Heart right ventricle (tissue), 16 donors: Measurements from ENCODE around the gene TRPV4. TPM values are rescaled to one million over a fixed set of nuclear protein-coding genes. Genes with fewer than 3 reads are reported as not detected.

Source experiments
- ATAC-seq, 8 donors: fragments of 200-7000 bp; cut with Tn5 transposase; one replicate each; pipeline ENCODE4 v1.9.1; 2020; ENCODE audit warnings: mild to moderate bottlenecking in 8 of 8, moderate library complexity in 8 of 8, moderate number of reproducible peaks in 1 of 8
- DNase-seq, 2 donors: peaks; one replicate each; pipeline ENCODE4 v3.0.0-alpha.2; 2020
- H3K27ac ChIP-seq, 10 donors: fragments of 200-600 bp; sonication (generic) in 2 of 10; one replicate each; pipeline versions ENCODE4 v1.5.0 to v1.8.0; 2020 to 2022; ENCODE audit warnings: mild to moderate bottlenecking in 3 of 10
- H3K27me3 ChIP-seq, 7 donors: fragments of 200-600 bp; one replicate each; pipeline ENCODE4 v1.8.0; 2021 to 2022; ENCODE audit warnings: mild to moderate bottlenecking in 2 of 7
- H3K36me3 ChIP-seq, 9 donors: fragments of 200-600 bp; sonication (generic) in 1 of 9; one replicate each; pipeline versions ENCODE4 v1.5.0 to v1.8.0; 2020 to 2022; ENCODE audit warnings: mild to moderate bottlenecking in 2 of 9
- H3K4me1 ChIP-seq, 9 donors: fragments of 200-600 bp; sonication (generic) in 1 of 9; one replicate each; pipeline versions ENCODE4 v1.5.0 to v1.8.0; 2020 to 2022; ENCODE audit warnings: mild to moderate bottlenecking in 4 of 9
- H3K4me3 ChIP-seq, 10 donors: fragments of 200-600 bp; sonication (generic) in 2 of 10; one replicate each; pipeline versions ENCODE4 v1.5.0 to v1.8.0; 2020 to 2022; ENCODE audit warnings: mild to moderate bottlenecking in 7 of 10, moderate library complexity in 2 of 10
- H3K9me3 ChIP-seq, 11 donors: fragments of 200-600 bp in 10 of 11; sonication (generic) in 2 of 11; one replicate each; pipeline versions ENCODE4 v1.5.0 to v1.8.0; 2013 to 2022; ENCODE audit warnings: mild to moderate bottlenecking in 2 of 11, control low read depth in 1 of 11, moderate library complexity in 1 of 11
- WGBS, 2 donors: extraction: QIAGEN DNeasy Blood & Tissue Kit; methylation state at CpG; one replicate each; pipeline ENCODE4 v1.1.7; 2013; ENCODE audit warnings: inconsistent platforms in 1 of 2; 5-methylcytosine and 5-hydroxymethylcytosine counted together
- intact Hi-C, 10 donors: fragments of 100-400 bp; cut with DNase I; formaldehyde crosslinking; loops; one replicate each; pipeline versions ENCODE4 v1.11.1 to v1.14.2; 2022
- polyA plus RNA-seq, 2 donors: library from polyadenylated mRNA; stranded (reverse); fragments of 200-250 nt; gene quantifications; one replicate each; pipeline ENCODE4 v1.2.3, GENCODE V29; 2013
- total RNA-seq, 10 donors: library from RNA; stranded (reverse); fragmentation: NEBNext Ultra II Directional in 3 of 10; extraction: Animal tissue kit (Norgen Biotek cat#: 25700) in 3 of 10; gene quantifications; one replicate each; pipeline versions ENCODE4 v1.2.1 to v1.2.4, GENCODE V29; 2021 to 2023
- TF ChIP-seq, protein P1 (sequence below), 9 donors: fragments of 200-600 bp; sonication (generic) in 2 of 9; IDR thresholded peaks; one replicate each; pipeline versions ENCODE4 v1.5.0 to v1.8.0; 2021 to 2022; ENCODE audit warnings: antibody characterized with exemption in 9 of 9, mild to moderate bottlenecking in 5 of 9, moderate library complexity in 1 of 9
- donor health status: Arrhythmogenic right ventricular cardiomyopathy.
- donor health status: ischemic (EF 13 %, LVEDD 7.1; RV severe dilation, severe dysfunction).
- donor health status: healthy with polysubstance abuse.
- donor health status: DM: no; HTN: yes; CAD: no.
- donor health status: DM: no; HTN: no; CAD: no.
- donor health status: ischemic (EF 25% LVEDD 6.9; RV normal size, moderate dysfunction).
- donor health status: ischemic (EF 25% LVEDD 5.7; RV mildly dilated, moderate dysfunction).
- donor health status: healthy.
- donor health status: DM: yes; HTN: yes; CAD: no.
- donor health status: Ischemic cardiomyopathy.
- donor health status: ischemic (EF 35%, LVEDD 5.7; RV mildly dilated, moderate dysfunction).
- donor health status: nonischemic (EF 11% LVEDD 7.7; RV severe dilation, severe dysfunction).
- donor health status: DM: yes; HTN: yes; CAD: no.
- donor health status: PGD.
- donor health status: ischemic (EF 29% LVEDD 5.4; RV normal size, mild dysfunction).
- donor health status: nonischemic (EF 23%, LVEDD 6.1; RV moderate dilation, normal function).

Gene TRPV4
- total and polyA plus RNA-seq, 12 donors = 0.07 to 1.0 (median 0.28) TPM; not detected in 2

DNA sequence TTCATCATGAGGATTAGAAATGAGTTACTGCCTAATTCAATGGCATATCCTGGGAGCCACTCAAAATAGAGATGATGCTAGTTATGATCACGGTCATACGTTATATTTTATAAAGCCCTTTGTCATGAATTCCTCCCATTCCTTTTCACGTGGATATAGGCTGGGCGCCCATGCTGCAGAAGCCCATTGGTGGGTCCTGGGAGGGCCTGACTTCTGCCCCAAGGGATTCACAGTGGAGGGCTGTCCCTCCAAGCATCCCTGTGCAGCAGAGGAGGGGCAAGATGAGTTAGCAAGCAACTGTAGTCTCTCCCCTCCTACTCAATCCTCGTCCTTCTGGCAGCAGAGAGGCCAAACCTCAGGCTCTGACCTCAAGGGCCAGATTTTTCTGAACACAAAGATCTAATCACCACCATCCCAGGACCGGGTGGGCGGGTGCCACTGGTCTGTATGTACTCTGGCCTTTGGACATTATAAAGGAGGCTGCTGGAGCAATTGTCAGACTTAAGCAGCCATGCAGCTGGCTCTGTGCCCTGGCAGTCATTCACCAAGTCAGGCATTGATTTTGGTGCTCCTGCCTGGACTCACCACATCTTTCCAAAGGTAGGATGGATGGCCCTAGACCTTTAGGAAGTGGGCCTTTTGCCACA lies 38.6 kb upstream of the TRPV4 start:
- 76 to 78% methylated on average over 7 of the region's 7 CpGs for WGBS, 2 donors
- H3K4me1 ChIP-seq = peaks cover 0 to 34% (median 11%) of the 10 kb centered on the region in 9 donors
- peaks cover 0 to 14% (median 4%) of the 10 kb centered on the region in 9 donors for H3K36me3 ChIP-seq
- no peaks in the 10 kb centered on the region for H3K9me3 ChIP-seq
- no peak overlapping the region for H3K27ac ChIP-seq
- no peak for DNase-seq
- ATAC-seq = no peak
- TF ChIP-seq, protein P1, sequence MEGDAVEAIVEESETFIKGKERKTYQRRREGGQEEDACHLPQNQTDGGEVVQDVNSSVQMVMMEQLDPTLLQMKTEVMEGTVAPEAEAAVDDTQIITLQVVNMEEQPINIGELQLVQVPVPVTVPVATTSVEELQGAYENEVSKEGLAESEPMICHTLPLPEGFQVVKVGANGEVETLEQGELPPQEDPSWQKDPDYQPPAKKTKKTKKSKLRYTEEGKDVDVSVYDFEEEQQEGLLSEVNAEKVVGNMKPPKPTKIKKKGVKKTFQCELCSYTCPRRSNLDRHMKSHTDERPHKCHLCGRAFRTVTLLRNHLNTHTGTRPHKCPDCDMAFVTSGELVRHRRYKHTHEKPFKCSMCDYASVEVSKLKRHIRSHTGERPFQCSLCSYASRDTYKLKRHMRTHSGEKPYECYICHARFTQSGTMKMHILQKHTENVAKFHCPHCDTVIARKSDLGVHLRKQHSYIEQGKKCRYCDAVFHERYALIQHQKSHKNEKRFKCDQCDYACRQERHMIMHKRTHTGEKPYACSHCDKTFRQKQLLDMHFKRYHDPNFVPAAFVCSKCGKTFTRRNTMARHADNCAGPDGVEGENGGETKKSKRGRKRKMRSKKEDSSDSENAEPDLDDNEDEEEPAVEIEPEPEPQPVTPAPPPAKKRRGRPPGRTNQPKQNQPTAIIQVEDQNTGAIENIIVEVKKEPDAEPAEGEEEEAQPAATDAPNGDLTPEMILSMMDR (IDR thresholded peaks at IDR 0.05) = no peak
- H3K4me3 ChIP-seq = no peak overlapping the region
- intact Hi-C loops = loop anchor here in 1 of 10 donors (10.0 kb wide), 1 partner anchor 277 kb away; no protein-coding TSS in a partner anchor
- no peaks in the 10 kb centered on the region for H3K27me3 ChIP-seq

DNA sequence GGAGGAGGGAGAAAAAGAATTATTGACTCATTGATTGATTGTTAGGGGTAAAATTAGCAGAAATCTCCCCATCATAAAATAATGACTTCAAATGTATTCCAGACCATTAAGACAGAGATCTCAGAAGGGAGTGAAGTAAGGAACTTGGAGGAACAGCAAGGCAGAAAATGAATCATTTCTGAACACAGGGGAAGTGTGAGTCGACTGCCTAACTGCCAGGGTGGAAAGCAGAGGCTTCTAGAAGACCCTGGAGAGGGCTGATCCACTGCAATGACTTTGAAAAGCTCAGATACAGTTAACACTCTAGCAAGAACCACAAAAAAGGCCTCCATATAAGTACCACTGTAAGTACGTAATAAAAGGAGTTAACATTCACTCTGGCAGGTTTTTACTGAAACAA lies 37.5 kb upstream of the TRPV4 start:
- TF ChIP-seq, protein P1 (IDR thresholded peaks at IDR 0.05) = no peak
- no peak overlapping the region for H3K4me3 ChIP-seq
- ATAC-seq (no peak), DNase-seq (no peak)
- intact Hi-C loops = loop anchor here in 1 of 10 donors (10.0 kb wide), 1 partner anchor 276 kb away; no protein-coding TSS in a partner anchor
- H3K27me3 ChIP-seq = no peaks in the 10 kb centered on the region
- no peak overlapping the region for H3K27ac ChIP-seq
- peaks cover 0 to 31% (median 11%) of the 10 kb centered on the region in 9 donors for H3K4me1 ChIP-seq
- peaks cover 0 to 14% (median 4%) of the 10 kb centered on the region in 9 donors for H3K36me3 ChIP-seq
- WGBS, 2 donors = 68 to 76% methylated on average over 2 of the region's 2 CpGs
- H3K9me3 ChIP-seq = no peaks in the 10 kb centered on the region

DNA sequence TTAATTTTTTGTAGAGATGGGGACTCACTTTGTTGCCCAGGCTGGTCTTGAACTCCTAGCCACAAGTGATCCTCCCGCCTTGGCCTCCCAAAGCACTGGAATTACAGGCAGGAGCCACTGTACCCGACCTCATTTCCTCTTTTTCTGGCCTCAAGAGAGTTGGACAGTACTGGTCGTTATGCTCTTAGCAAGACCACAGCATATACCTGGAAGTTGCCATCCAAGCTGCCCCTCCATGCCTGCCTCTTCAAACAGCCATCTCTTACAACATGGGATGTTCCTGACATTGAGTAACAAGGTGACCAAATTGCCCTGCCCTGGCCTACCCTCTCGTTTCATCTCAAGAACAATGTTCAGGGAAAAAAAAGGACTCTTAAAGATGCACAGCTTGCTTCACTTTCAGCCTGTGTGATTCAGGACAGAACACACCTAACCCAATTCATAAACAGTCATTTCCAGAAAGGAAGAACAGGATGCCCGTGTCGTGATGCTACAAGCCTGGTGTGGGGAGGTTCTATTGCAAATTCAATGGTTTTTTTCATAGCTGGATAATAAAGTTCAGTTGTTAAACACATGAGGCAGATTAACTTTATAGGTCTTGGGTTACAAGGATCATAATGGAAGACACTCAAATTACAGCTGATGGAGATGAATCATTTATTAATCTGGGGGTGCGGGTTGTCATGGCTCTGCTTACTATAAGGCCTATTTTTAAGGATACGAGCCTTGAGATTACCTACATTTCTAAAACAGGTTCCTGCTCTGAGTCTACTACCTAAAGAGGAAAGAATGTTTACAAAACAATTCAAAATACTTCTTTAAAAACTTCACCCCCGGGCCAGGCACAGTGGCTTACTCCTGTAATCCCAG lies 35.2 kb upstream of the TRPV4 start:
- Histone ChIP-seq H3K36me3 (peaks cover 0 to 14% (median 4%) of the 10 kb centered on the region in 9 donors), H3K4me3 (no peak overlapping the region), H3K9me3 (no peaks in the 10 kb centered on the region), H3K4me1 (peaks cover 0 to 52% (median 23%) of the 10 kb centered on the region in 9 donors), H3K27me3 (no peaks in the 10 kb centered on the region), H3K27ac (no peak overlapping the region)
- no peak for ATAC-seq
- TF ChIP-seq, protein P1 (IDR thresholded peaks at IDR 0.05) = no peak
- intact Hi-C loops = no loop called here
- 85 to 91% methylated on average over 9 of the region's 9 CpGs for WGBS, 2 donors
- DNase-seq = no peak

DNA sequence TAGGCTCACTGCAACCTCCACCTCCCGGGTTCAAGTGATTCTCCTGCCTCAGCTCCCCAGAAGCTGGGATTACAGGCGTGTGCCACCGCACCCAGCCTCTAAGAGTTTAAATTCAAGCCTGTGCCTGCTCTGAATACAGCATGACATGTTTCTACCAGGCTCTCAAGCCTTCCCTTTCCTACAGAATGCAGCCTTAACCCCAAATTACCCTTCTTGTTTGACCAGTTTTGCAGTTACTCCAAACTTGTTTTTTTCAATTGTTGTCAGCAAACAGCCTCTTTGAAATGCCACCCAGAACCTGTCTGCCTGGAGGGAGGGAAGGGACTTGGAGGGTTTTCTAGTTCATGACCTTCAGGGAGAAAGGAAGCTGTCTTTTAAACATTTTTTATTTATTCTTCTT lies 31.7 kb upstream of the TRPV4 start:
- Histone ChIP-seq H3K9me3 (no peaks in the 10 kb centered on the region), H3K27me3 (no peaks in the 10 kb centered on the region), H3K4me1 (peaks cover 0 to 28% (median 12%) of the 10 kb centered on the region in 9 donors), H3K4me3 (no peak overlapping the region), H3K36me3 (peaks cover 0 to 23% (median 0%) of the 10 kb centered on the region in 9 donors), H3K27ac (peak overlapping the region in 1 of 10 donors; percentile 52)
- TF ChIP-seq, protein P1 (IDR thresholded peaks at IDR 0.05) = no peak
- intact Hi-C loops = no loop called here
- WGBS, 2 donors = 88 to 94% methylated on average over 3 of the region's 3 CpGs
- DNase-seq (no peak), ATAC-seq (no peak)
